ENCODE measurements around the gene CELF5.
"Not testable (repeated sequence)": the region's sequence is repeated elsewhere in the genome, so short reads cannot be mapped to it uniquely, and the experiment has no call there.

- not testable (repeated sequence) for TF ChIP-seq CTCF (conservative IDR thresholded peaks at IDR 0.05); EZH2 (IDR thresholded peaks at IDR 0.05; ENCODE audit: low read depth)
These were observed 64.0 kb downstream of the CELF5 start for GRCh38 chr19:3288437-3288836.

Measured in PC-9 (cell line).